A673 (cell line): ENCODE data around the gene PRKD3.

Experiments used
- CTCF ChIP-seq: fragments of 300-800, 200-600 bp; sonication (generic); conservative IDR thresholded peaks from 2 replicates; pipeline ENCODE4 v1.5.1; 2017; ENCODE audit warnings: low read depth, mild to moderate bottlenecking, antibody characterized with exemption, low read length, moderate library complexity, mixed read lengths
- EZH2 ChIP-seq: fragments of 200-600 bp; sonication (generic); IDR thresholded peaks from 2 replicates; pipeline ENCODE4 v1.6.1; 2017; ENCODE audit warnings: borderline replicate concordance, low read depth, mild to moderate bottlenecking, mixed read lengths, antibody characterized with exemption, low read length; ENCODE audit not compliant: poor library complexity, severe bottlenecking

GRCh38 chr2:37361216-37361815 is 36.7 kb upstream of the PRKD3 start:
- TF ChIP-seq EZH2 (no peak), CTCF (no peak)
